LNCAP (cell line): ENCODE measurements around the gene ARAF.

ENCODE experiments used
- CTCF ChIP-seq: fragments of 450-650 bp; IDR thresholded peaks from 2 replicates; pipeline ENCODE4 v1.5.1; 2017; ENCODE audit warnings: mild to moderate bottlenecking

ARAF gene

DNA sequence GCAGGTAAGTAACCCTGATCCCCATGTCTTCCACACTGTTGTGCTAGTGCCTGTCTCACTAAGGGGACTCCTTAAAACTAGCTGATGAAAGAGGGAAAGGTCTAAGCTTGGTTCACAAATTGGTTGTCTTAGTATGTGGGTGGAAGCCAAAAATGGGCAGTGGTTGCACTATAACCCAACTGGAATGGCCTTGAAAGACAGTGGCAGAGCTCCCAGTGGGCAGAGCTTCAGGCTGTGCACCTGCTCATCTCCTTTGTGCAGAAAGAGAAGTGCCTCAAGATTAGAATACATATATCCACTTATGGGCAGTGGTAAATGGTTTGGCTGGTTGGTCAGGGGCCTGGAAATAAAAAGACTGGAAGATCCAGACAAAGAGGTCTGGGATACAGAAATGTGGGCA lies 51.4 kb downstream of the ARAF start:
- no peak for TF ChIP-seq CTCF

DNA sequence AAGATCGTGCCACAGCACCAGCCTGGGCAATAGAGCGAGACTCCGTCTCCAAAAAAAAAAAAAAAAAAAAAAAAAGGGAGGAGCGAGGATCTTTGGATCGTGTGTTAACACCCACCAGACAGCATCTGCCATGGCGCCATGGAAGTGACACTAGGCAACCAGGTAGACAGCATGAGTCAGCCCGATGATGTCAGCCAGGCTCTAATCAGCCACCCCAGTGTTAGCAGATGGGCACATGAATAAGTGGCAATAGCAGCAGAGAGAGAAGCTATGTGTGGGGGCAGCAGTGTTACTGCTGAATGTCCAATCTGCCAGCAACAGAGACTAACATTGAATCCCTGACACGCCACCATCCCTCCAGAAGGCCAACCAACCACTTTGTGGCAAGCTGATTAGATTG lies 52.1 kb downstream of the ARAF start:
- no peak for TF ChIP-seq CTCF

DNA sequence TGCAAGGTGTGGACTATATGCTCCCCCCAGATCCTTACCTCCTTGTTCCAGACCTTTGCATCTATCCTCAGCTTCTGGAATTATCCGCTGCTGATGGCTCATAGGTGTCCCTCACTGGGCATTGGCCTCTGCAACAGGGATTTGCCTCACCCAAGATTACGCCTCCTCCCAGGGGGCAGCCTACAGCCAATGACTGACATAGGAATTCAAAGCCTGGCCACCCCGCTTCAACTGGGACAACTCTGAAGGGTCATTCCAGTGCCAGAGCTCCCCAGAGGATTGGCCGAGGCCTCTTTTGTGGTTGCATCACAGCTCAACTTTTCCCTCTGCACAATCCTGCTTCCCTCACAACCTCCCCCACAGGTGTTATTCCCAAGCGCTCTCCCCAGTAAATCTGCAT lies 53.6 kb downstream of the ARAF start:
- no peak for TF ChIP-seq CTCF

DNA sequence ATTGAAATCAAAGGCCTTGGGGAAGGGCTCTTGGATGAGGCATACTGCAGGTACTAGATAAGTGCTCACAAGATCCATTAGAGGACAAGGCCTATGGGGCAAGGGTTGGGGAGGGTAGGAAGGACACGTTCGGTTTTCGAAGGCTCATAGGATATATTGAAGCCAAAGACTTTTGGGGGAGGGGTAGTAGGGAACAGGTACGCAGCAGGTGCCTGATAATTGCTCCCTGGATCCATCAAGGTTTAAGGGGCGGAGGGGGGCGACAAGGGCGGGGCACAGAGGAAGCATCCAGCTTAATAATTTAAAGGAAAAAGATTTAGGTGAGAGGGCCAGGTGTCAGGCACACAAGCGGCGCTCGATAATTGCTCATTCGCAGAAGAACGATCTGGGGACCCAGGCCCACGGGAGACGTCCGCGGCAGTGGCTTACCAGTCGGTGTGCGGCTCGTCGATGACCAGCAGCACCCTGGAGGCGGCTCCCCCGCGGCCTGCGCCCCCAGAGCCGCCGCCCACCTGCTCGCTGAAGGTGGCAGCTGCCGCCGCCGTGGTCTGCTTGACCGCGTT lies 58.0 kb downstream of the ARAF start:
- no peak for TF ChIP-seq CTCF

GRCh38 chrX:47619486-47620302 lies 58.7 kb downstream of the ARAF start, which contains the start of gene SYN1:
Gene SYN1, minus strand, starts transcription at chrX:47619857. Its CDS starts 129 bp downstream, at chrX:47619728.
- peak; percentile 22; the same call in 1 of the 2 replicates for TF ChIP-seq CTCF

DNA sequence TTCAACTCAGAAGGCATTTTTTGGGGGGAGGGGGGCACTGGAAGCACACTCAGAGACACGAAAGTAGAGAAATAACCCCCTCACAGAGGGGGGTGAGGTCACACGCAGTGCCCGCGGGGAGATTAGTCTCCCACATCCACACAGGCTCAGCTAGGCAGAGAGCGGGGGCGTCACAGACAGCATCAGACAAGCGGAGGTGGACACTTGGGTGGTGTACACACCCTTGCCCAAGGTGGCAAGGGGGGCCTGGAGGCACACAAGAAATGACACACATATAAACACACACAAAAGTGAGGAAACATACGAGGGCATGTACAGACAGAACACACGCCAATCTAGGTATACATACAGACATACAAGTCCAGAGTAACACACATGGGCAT lies 59.3 kb downstream of the ARAF start:
- no peak for TF ChIP-seq CTCF
